SK-N-SH (cell line): ENCODE results near the gene ACIN1.

Experiments used
- CTCF ChIP-seq: fragments of 200-600 bp; sonication (generic); IDR thresholded peaks from 2 replicates; pipeline ENCODE4 v1.6.1; 2017; ENCODE audit warnings: antibody characterized with exemption, mild to moderate bottlenecking, moderate library complexity
- EP300 ChIP-seq, 2 experiments: IDR thresholded peaks; 2 replicates each; pipeline versions ENCODE4 v1.4.0 to v1.6.1; 2012; ENCODE audit warnings: borderline replicate concordance in 1 of 2, low read depth in 1 of 2, low read length in 1 of 2
- MXI1 ChIP-seq: IDR thresholded peaks from 2 replicates; pipeline ENCODE4 v1.6.1; 2012; ENCODE audit warnings: mild to moderate bottlenecking, low read depth, low read length, improper control_type of control experiment
- POLR2AphosphoS5 ChIP-seq: IDR thresholded peaks from 2 replicates; pipeline ENCODE4 v1.6.1; 2012; ENCODE audit warnings: low read depth, low read length
- RAD21 ChIP-seq: IDR thresholded peaks from 2 replicates; pipeline ENCODE4 v1.6.1; 2012; ENCODE audit warnings: mild to moderate bottlenecking, low read length
- RCOR1 ChIP-seq: fragments of 150-350 bp; IDR thresholded peaks from 2 replicates; pipeline ENCODE4 v1.6.1; 2017; ENCODE audit warnings: antibody characterized with exemption, low read length
- TCF12 ChIP-seq: IDR thresholded peaks from 2 replicates; pipeline ENCODE4 v1.4.0; 2012

GRCh38 chr14:23009939-23010726 is 84.8 kb downstream of the ACIN1 start, which contains the start of gene C14orf93:
- no peak for TF ChIP-seq RCOR1
- peak; percentile 69; the same call in 1 of the 2 replicates for TF ChIP-seq MXI1
- no peak for TF ChIP-seq CTCF
- TF ChIP-seq TCF12 = no peak
- TF ChIP-seq POLR2AphosphoS5 = peak; percentile 85
- no peak for TF ChIP-seq EP300 (IDR thresholded peaks at IDR 0.05; ENCODE audit: borderline replicate concordance in 1 of 2, low read depth in 1 of 2, low read length in 1 of 2)
- no peak for TF ChIP-seq RAD21
